ENCODE measurements around the gene DOK5. TPM values are rescaled to one million over a fixed set of nuclear protein-coding genes. Genes with fewer than 3 reads are reported as not detected.

The DOK5 gene
- total RNA-seq, 1 donor from 2014 or later, result not detected

- H3K27ac Mint-ChIP-seq, result no peak overlapping the region
- DNase-seq (no peak), ATAC-seq (ENCODE audit: low read depth) (no peak)
- no peaks in the 10 kb centered on the region for H3K4me1 Mint-ChIP-seq
- H3K9me3 Mint-ChIP-seq, result no peaks in the 10 kb centered on the region
- no peaks in the 10 kb centered on the region for H3K27me3 Mint-ChIP-seq
- H3K4me3 Mint-ChIP-seq, result no peak overlapping the region
- ChIA-PET POLR2A (no interaction called here), CTCF (no interaction called here)
- no peak for TF ChIP-seq CTCF (IDR thresholded peaks at IDR 0.05)
- H3K36me3 Mint-ChIP-seq (ENCODE audit: low read depth), result no peaks in the 10 kb centered on the region
- intact Hi-C loops (cut with micrococcal nuclease), result no loop called here
These were observed 49.5 kb downstream of the DOK5 start for GRCh38 chr20:54524849-54525248.

GRCh38 chr20:54525916-54526590, 50.7 kb downstream of the DOK5 start:
- ATAC-seq (ENCODE audit: low read depth), result no peak
- intact Hi-C loops (cut with micrococcal nuclease), result no loop called here
- Mint-ChIP-seq H3K27me3 (peaks cover 2% of the 10 kb centered on the region), H3K9me3 (no peaks in the 10 kb centered on the region), H3K27ac (no peak overlapping the region), H3K4me1 (no peaks in the 10 kb centered on the region), H3K4me3 (no peak overlapping the region), H3K36me3 (ENCODE audit: low read depth) (no peaks in the 10 kb centered on the region)
- ChIA-PET CTCF (no interaction called here), POLR2A (no interaction called here)
- no peak for TF ChIP-seq CTCF (IDR thresholded peaks at IDR 0.05)
- no peak for DNase-seq

- CTCF ChIA-PET, result interaction anchor here (0.5 kb wide), 1 partner anchor 138 kb away, joined by 3 read pairs; no protein-coding TSS in a partner anchor
- no peak for TF ChIP-seq CTCF (IDR thresholded peaks at IDR 0.05)
- Mint-ChIP-seq H3K4me3 (no peak overlapping the region), H3K36me3 (ENCODE audit: low read depth) (no peaks in the 10 kb centered on the region), H3K9me3 (no peaks in the 10 kb centered on the region), H3K4me1 (no peaks in the 10 kb centered on the region), H3K27me3 (peaks cover 3% of the 10 kb centered on the region), H3K27ac (no peak overlapping the region)
- ATAC-seq (ENCODE audit: low read depth) (no peak), DNase-seq (no peak)
- intact Hi-C loops (cut with micrococcal nuclease), result no loop called here
- POLR2A ChIA-PET, result no interaction called here
These were observed 51.4 kb downstream of the DOK5 start for GRCh38 chr20:54526801-54527200.

GRCh38 chr20:54532573-54532972, 57.2 kb downstream of the DOK5 start:
- Mint-ChIP-seq H3K27me3 (peaks cover 5% of the 10 kb centered on the region), H3K4me1 (no peaks in the 10 kb centered on the region), H3K4me3 (no peak overlapping the region), H3K9me3 (peaks cover 4% of the 10 kb centered on the region), H3K36me3 (ENCODE audit: low read depth) (no peaks in the 10 kb centered on the region), H3K27ac (no peak overlapping the region)
- TF ChIP-seq CTCF (IDR thresholded peaks at IDR 0.05), result no peak
- DNase-seq (no peak), ATAC-seq (ENCODE audit: low read depth) (no peak)
- intact Hi-C loops (cut with micrococcal nuclease), result no loop called here
- CTCF ChIA-PET, result no interaction called here
- POLR2A ChIA-PET, result no interaction called here

GRCh38 chr20:54534101-54534500, 58.7 kb downstream of the DOK5 start:
- ChIA-PET CTCF (no interaction called here), POLR2A (no interaction called here)
- peaks cover 5% of the 10 kb centered on the region for H3K27me3 Mint-ChIP-seq
- no peaks in the 10 kb centered on the region for H3K36me3 Mint-ChIP-seq (ENCODE audit: low read depth)
- ATAC-seq (ENCODE audit: low read depth) (no peak), DNase-seq (no peak)
- TF ChIP-seq CTCF (IDR thresholded peaks at IDR 0.05), result no peak
- intact Hi-C loops (cut with micrococcal nuclease), result no loop called here
- no peaks in the 10 kb centered on the region for H3K4me1 Mint-ChIP-seq
- H3K9me3 Mint-ChIP-seq, result peaks cover 12% of the 10 kb centered on the region
- H3K4me3 Mint-ChIP-seq, result no peak overlapping the region
- H3K27ac Mint-ChIP-seq, result no peak overlapping the region

All from activated B cell treated with CpG ODN at 0.5 μM for 24 hours (primary cell).